ENCODE data around the gene ZNRF2. TPM values are rescaled to one million over a fixed set of nuclear protein-coding genes. Genes with fewer than 3 reads are reported as not detected.

The ZNRF2 gene
- total RNA-seq, 4 donors from 2014 or later, result 19.6 to 26.3 (median 22.5) TPM

GRCh38 chr7:30321882-30322192, 37.4 kb downstream of the ZNRF2 start:
- Histone ChIP-seq H3K36me3 (peaks cover 0 to 14% (median 0%) of the 10 kb centered on the region in 3 donors), H3K27ac (peak overlapping the region; percentile 68 to 79 (median 68)), H3K4me1 (peaks cover 10 to 59% (median 16%) of the 10 kb centered on the region in 3 donors), H3K9me3 (no peaks in the 10 kb centered on the region), H3K4me3 (peak overlapping the region in 2 of 4 donors; percentile 23 to 44), H3K27me3 (no peaks in the 10 kb centered on the region)
- WGBS, 2 donors, result 11 to 18% methylated on average over 2 of the region's 2 CpGs
- intact Hi-C loops (cut with DNase I), result no loop called here
- DNase-seq, result no peak
- no peak for TF ChIP-seq CTCF (IDR thresholded peaks at IDR 0.05)
- TF ChIP-seq POLR2A (IDR thresholded peaks at IDR 0.05), result no peak

GRCh38 chr7:30322271-30323005, 38.0 kb downstream of the ZNRF2 start:
- Histone ChIP-seq H3K4me1 (peaks cover 10 to 59% (median 16%) of the 10 kb centered on the region in 3 donors), H3K4me3 (peak overlapping the region in 3 of 4 donors; percentile 4 to 44 (median 23))

GRCh38 chr7:30323006-30323355, 38.6 kb downstream of the ZNRF2 start:
- Histone ChIP-seq H3K27me3 (no peaks in the 10 kb centered on the region), H3K4me3 (peak overlapping the region in 2 of 4 donors; percentile 23 to 44), H3K9me3 (no peaks in the 10 kb centered on the region), H3K4me1 (peaks cover 11 to 58% (median 15%) of the 10 kb centered on the region in 3 donors), H3K36me3 (peaks cover 0 to 17% (median 0%) of the 10 kb centered on the region in 3 donors), H3K27ac (peak overlapping the region; percentile 68 to 79 (median 71))
- TF ChIP-seq POLR2A (IDR thresholded peaks at IDR 0.05), result no peak
- no peak for TF ChIP-seq CTCF (IDR thresholded peaks at IDR 0.05)
- DNase-seq, result no peak
- 31 to 37% methylated on average over 2 of the region's 2 CpGs for WGBS, 2 donors
- intact Hi-C loops (cut with DNase I), result no loop called here

More at GRCh38 chr7:30322271-30323005, 38.0 kb downstream of the ZNRF2 start:
- WGBS, 2 donors, result 20 to 30% methylated on average over 4 of the region's 4 CpGs
- no peaks in the 10 kb centered on the region for H3K27me3 ChIP-seq
- no peaks in the 10 kb centered on the region for H3K9me3 ChIP-seq
- no peak for DNase-seq
- TF ChIP-seq CTCF (IDR thresholded peaks at IDR 0.05) (no peak), POLR2A (IDR thresholded peaks at IDR 0.05) (peak in 1 of 4 donors; percentile 29)
- H3K36me3 ChIP-seq, result peaks cover 0 to 17% (median 0%) of the 10 kb centered on the region in 3 donors
- peak overlapping the region; percentile 68 to 79 (median 71) for H3K27ac ChIP-seq
- intact Hi-C loops (cut with DNase I), result no loop called here

- H3K4me3 ChIP-seq, result no peak overlapping the region
- no peaks in the 10 kb centered on the region for H3K27me3 ChIP-seq
- no peak overlapping the region for H3K27ac ChIP-seq
- TF ChIP-seq CTCF (IDR thresholded peaks at IDR 0.05), result no peak
- TF ChIP-seq POLR2A (IDR thresholded peaks at IDR 0.05), result no peak
- H3K9me3 ChIP-seq, result no peaks in the 10 kb centered on the region
- WGBS, 2 donors, result 15 to 19% methylated on average over 1 of the region's 1 CpG
- peaks cover 0 to 17% (median 0%) of the 10 kb centered on the region in 3 donors for H3K36me3 ChIP-seq
- no peak for DNase-seq
- H3K4me1 ChIP-seq, result peaks cover 3 to 40% (median 15%) of the 10 kb centered on the region in 3 donors
- intact Hi-C loops (cut with DNase I), result no loop called here
Observed at GRCh38 chr7:30327813-30328212, 43.4 kb downstream of the ZNRF2 start.

- intact Hi-C loops (cut with DNase I), result no loop called here
- no peak for DNase-seq
- H3K9me3 ChIP-seq, result no peaks in the 10 kb centered on the region
- no peak for TF ChIP-seq CTCF (IDR thresholded peaks at IDR 0.05)
- no peak for TF ChIP-seq POLR2A (IDR thresholded peaks at IDR 0.05)
- H3K27me3 ChIP-seq, result no peaks in the 10 kb centered on the region
- H3K4me1 ChIP-seq, result peaks cover 3 to 35% (median 12%) of the 10 kb centered on the region in 3 donors
- H3K4me3 ChIP-seq, result no peak overlapping the region
- H3K27ac ChIP-seq, result no peak overlapping the region
- peaks cover 0 to 17% (median 0%) of the 10 kb centered on the region in 3 donors for H3K36me3 ChIP-seq
Observed at GRCh38 chr7:30328381-30328780, 44.0 kb downstream of the ZNRF2 start.

Measured in esophagus squamous epithelium (tissue), 5 donors.